GM12878 (cell line): ENCODE measurements around the gene LMTK3. TPM values are rescaled to one million over a fixed set of nuclear protein-coding genes. Genes with fewer than 3 reads are reported as not detected.

Experiments used
- ATAC-seq: fragments of 200-7000 bp; cut with Tn5 transposase; 3 replicates; pipeline ENCODE4 v1.9.1; 2020; ENCODE audit warnings: mild to moderate bottlenecking, moderate library complexity
- BruUV-seq: library from RNA; stranded (reverse); fragments of 400-500 nt; replicated peaks from 2 replicates; lab custom pipeline; 2021; lab: Mats Ljungman, UMichigan
- CTCF ChIA-PET: fragments of 300-600 bp; sonication (Branson Sonifier 250); formaldehyde crosslinking; extraction: SDS; loops from one replicate; lab custom pipeline; 2021; ENCODE audit warnings: inconsistent platforms; lab: Yijun Ruan, JAX
- POLR2A ChIA-PET: fragments of 350-600 bp; formaldehyde crosslinking; extraction: SDS; loops from one replicate; lab custom pipeline; 2021; ENCODE audit warnings: inconsistent platforms; lab: Charles Lee
- RAD21 ChIA-PET: fragments of 300-600 bp; sonication (Branson Sonifier 250); formaldehyde crosslinking; loops from one replicate; lab custom pipeline; 2023; ENCODE audit warnings: antibody characterized with exemption; ENCODE audit not compliant: unreplicated experiment; lab: Charles Lee
- SMC1A ChIA-PET: fragments of 300-600 bp; sonication (Branson Sonifier 250); formaldehyde crosslinking; loops from one replicate; lab custom pipeline; 2023; ENCODE audit not compliant: unreplicated experiment, uncharacterized antibody; lab: Charles Lee
- DNase-seq: peaks from one replicate; pipeline ENCODE4 v3.0.0-alpha.2; 2011; ENCODE audit warnings: low read depth, low spot score
- FAIRE-seq: peaks from 3 replicates; lab custom pipeline; 2011; peaks lifted over from hg19 to GRCh38; lab: Jason Lieb, UNC
- H2AFZ ChIP-seq: 2 replicates; pipeline ENCODE4 v1.6.0; 2011; ENCODE audit warnings: low read depth, low read length, control low read depth; ENCODE audit not compliant: control insufficient read depth
- H3K27ac ChIP-seq: 2 replicates; pipeline ENCODE4 v1.5.1; 2011; ENCODE audit warnings: control low read depth; ENCODE audit not compliant: control insufficient read depth, insufficient read depth
- H3K27me3 ChIP-seq, 2 experiments: replicated peaks in 1 of 2; 2 replicates each; pipeline versions ENCODE4 v1.6.0 to v1.6.1; 2011; ENCODE audit warnings: low read length in 1 of 2; ENCODE audit not compliant: control insufficient read depth in 2 of 2, insufficient read depth in 2 of 2
- H3K36me3 ChIP-seq, 2 experiments: 2 replicates each; pipeline ENCODE4 v1.5.1; 2011; ENCODE audit warnings: low read length in 1 of 2; ENCODE audit not compliant: control insufficient read depth in 2 of 2, insufficient read depth in 2 of 2
- H3K4me1 ChIP-seq: 2 replicates; pipeline ENCODE4 v1.6.1; 2011; ENCODE audit warnings: mild to moderate bottlenecking, low read length, moderate library complexity, mixed read lengths; ENCODE audit not compliant: control insufficient read depth, insufficient read depth
- H3K4me2 ChIP-seq: 2 replicates; pipeline ENCODE4 v1.6.0; 2011; ENCODE audit warnings: control low read depth; ENCODE audit not compliant: control insufficient read depth, insufficient read depth
- H3K4me3 ChIP-seq: fragments of 200-600 bp; sonication (generic); 2 replicates; pipeline ENCODE4 v1.5.1; 2016
- H3K79me2 ChIP-seq: 2 replicates; pipeline ENCODE4 v1.6.0; 2011; ENCODE audit warnings: low read length; ENCODE audit not compliant: control insufficient read depth, insufficient read depth
- H3K9ac ChIP-seq: 2 replicates; pipeline ENCODE4 v1.8.0; 2011; ENCODE audit warnings: low read length, control low read depth, mixed read lengths; ENCODE audit not compliant: control insufficient read depth, insufficient read depth
- H3K9me3 ChIP-seq: replicated peaks from 3 replicates; pipeline ENCODE4 v1.5.1; 2011; ENCODE audit warnings: mild to moderate bottlenecking, low read length; ENCODE audit not compliant: control insufficient read depth, insufficient read depth
- H4K20me1 ChIP-seq: 2 replicates; pipeline ENCODE4 v1.6.0; 2011; ENCODE audit not compliant: control insufficient read depth, insufficient read depth
- BHLHE40 ChIP-seq, 2 experiments: fragments of 450-650 bp in 1 of 2; IDR thresholded peaks; 2 replicates each; pipeline ENCODE4 v1.6.1; 2011 to 2017; ENCODE audit warnings: low read depth in 2 of 2, borderline replicate concordance in 1 of 2, improper control_type of control experiment in 1 of 2, low read length in 1 of 2, mild to moderate bottlenecking in 1 of 2
- BRCA1 ChIP-seq: IDR thresholded peaks from 2 replicates; pipeline ENCODE4 v1.6.1; 2011; ENCODE audit warnings: low read depth, low read length, improper control_type of control experiment
- GATAD2B ChIP-seq: fragments of 450-650 bp; conservative IDR thresholded peaks from 2 replicates; pipeline ENCODE4 v1.6.1; 2017; ENCODE audit warnings: low read depth, mild to moderate bottlenecking, moderate library complexity
- HDAC6 ChIP-seq: fragments of 200-600 bp; sonication (generic); IDR thresholded peaks from one replicate; pipeline ENCODE4 v1.8.0; 2017; ENCODE audit warnings: antibody characterized with exemption; ENCODE audit not compliant: unreplicated experiment
- LARP7 ChIP-seq: fragments of 450-650 bp; IDR thresholded peaks from 2 replicates; pipeline ENCODE4 v1.6.1; 2017; ENCODE audit warnings: mild to moderate bottlenecking
- MYB ChIP-seq: fragments of 150-350 bp; IDR thresholded peaks from 2 replicates; pipeline ENCODE4 v1.6.1; 2014; ENCODE audit warnings: mild to moderate bottlenecking, low read depth, low read length, borderline replicate concordance
- NFIC ChIP-seq: IDR thresholded peaks from 2 replicates; pipeline ENCODE4 v1.6.1; 2012; ENCODE audit warnings: low read depth, mild to moderate bottlenecking, inconsistent platforms, low read length, moderate library complexity
- NFYA ChIP-seq: IDR thresholded peaks from 2 replicates; pipeline ENCODE4 v1.6.1; 2011; ENCODE audit warnings: low read depth, mild to moderate bottlenecking, low read length, improper control_type of control experiment, borderline replicate concordance
- SREBF1 ChIP-seq: IDR thresholded peaks from 2 replicates; pipeline ENCODE4 v1.6.1; 2012; ENCODE audit warnings: mild to moderate bottlenecking, low read length
- TAF1 ChIP-seq: IDR thresholded peaks from 2 replicates; pipeline ENCODE4 v1.6.1; 2011; ENCODE audit warnings: mild to moderate bottlenecking, low read depth, low read length, borderline replicate concordance
- TBL1XR1 ChIP-seq: IDR thresholded peaks from 2 replicates; pipeline ENCODE4 v1.6.1; 2012; ENCODE audit warnings: low read depth, low read length, improper control_type of control experiment
- TCF12 ChIP-seq: IDR thresholded peaks from 2 replicates; pipeline ENCODE4 v1.6.1; 2011; ENCODE audit warnings: low read depth, mild to moderate bottlenecking, low read length
- ZNF207 ChIP-seq: fragments of 450-650 bp; IDR thresholded peaks from 2 replicates; pipeline ENCODE4 v1.6.1; 2014; ENCODE audit warnings: antibody characterized with exemption, mild to moderate bottlenecking, borderline replicate concordance
- ZNF217 ChIP-seq: fragments of 450-650 bp; IDR thresholded peaks from 2 replicates; pipeline ENCODE4 v1.6.1; 2017; ENCODE audit warnings: antibody characterized with exemption, mild to moderate bottlenecking
- ZSCAN29 ChIP-seq: fragments of 450-650 bp; IDR thresholded peaks from 2 replicates; pipeline ENCODE4 v1.6.1; 2017; ENCODE audit warnings: mild to moderate bottlenecking, moderate library complexity
- WGBS: methylation state at CpG from one replicate; pipeline ENCODE4 v1.1.6; 2016; ENCODE audit warnings: low lambda C conversion rate; ENCODE audit not compliant: insufficient replicate concordance, insufficient coverage; ENCODE audit errors: missing lambda C conversion rate; 5-methylcytosine and 5-hydroxymethylcytosine counted together
- in situ Hi-C: fragments of 300-500 bp; cut with MboI; formaldehyde crosslinking; loops from 9 replicates; pipeline ENCODE4 v1.14.3; 2018; ENCODE audit warnings: mixed read lengths
- intact Hi-C: fragments of 100-400 bp; cut with micrococcal nuclease; formaldehyde crosslinking; loops from one replicate; pipeline ENCODE4 v1.14.2; 2022; ENCODE audit not compliant: unreplicated experiment
- polyA plus RNA-seq, 11 experiments: library from polyadenylated mRNA; depleted of rRNA in 4 of 11; unstranded in 6 of 11; stranded (reverse) in 5 of 11; fragments of >200 nt; fragmentation: Nextera tagmentation in 4 of 11; fragmentation: Illumina TruSeq in 1 of 11; extraction: Ambion mirVana in 4 of 11; extraction: Trizol in 1 of 11; gene quantifications; 1 replicate in 1 of 11; 2 replicates in 10 of 11; pipeline versions ENCODE4 v1.2.1 to v1.2.3, GENCODE V29; 2011 to 2016; ENCODE audit warnings: inconsistent platforms in 2 of 11, missing spikeins in 2 of 11, low read depth in 1 of 11
- total RNA-seq, 4 experiments: library from RNA; depleted of rRNA in 3 of 4; stranded (reverse); fragments of >200 nt in 3 of 4; fragmentation: Illumina TruSeq in 1 of 4; extraction: Trizol in 1 of 4; gene quantifications; 2 replicates each; pipeline versions ENCODE4 v1.2.1 to v1.2.3, GENCODE V29; 2013 to 2021
- TF ChIP-seq, protein P1 (sequence below), 3 experiments: IDR thresholded peaks in 2 of 3; conservative IDR thresholded peaks in 1 of 3; 2 replicates each; pipeline ENCODE4 v1.5.1; 2011; ENCODE audit warnings: low read depth in 3 of 3, low read length in 3 of 3, mild to moderate bottlenecking in 3 of 3, control low read depth in 2 of 3, moderate library complexity in 2 of 3, inconsistent platforms in 1 of 3, mixed read lengths in 1 of 3; ENCODE audit not compliant: control insufficient read depth in 2 of 3, insufficient read depth in 1 of 3; ENCODE audit errors: extremely low read depth in 1 of 3
- TF ChIP-seq, protein P2 (sequence below): fragments of 450-650 bp; formaldehyde crosslinking; IDR thresholded peaks from 2 replicates; pipeline ENCODE4 v1.4.0; 2020; ENCODE audit warnings: mild to moderate bottlenecking, moderate library complexity

The LMTK3 gene
- total and polyA plus RNA-seq, 10 of the 15 experiments (the other 5 are each of a cell fraction or from before 2014, with no cell fraction given) = under 0.01 to 0.28 (median 0.04) TPM; not detected in 3

DNA sequence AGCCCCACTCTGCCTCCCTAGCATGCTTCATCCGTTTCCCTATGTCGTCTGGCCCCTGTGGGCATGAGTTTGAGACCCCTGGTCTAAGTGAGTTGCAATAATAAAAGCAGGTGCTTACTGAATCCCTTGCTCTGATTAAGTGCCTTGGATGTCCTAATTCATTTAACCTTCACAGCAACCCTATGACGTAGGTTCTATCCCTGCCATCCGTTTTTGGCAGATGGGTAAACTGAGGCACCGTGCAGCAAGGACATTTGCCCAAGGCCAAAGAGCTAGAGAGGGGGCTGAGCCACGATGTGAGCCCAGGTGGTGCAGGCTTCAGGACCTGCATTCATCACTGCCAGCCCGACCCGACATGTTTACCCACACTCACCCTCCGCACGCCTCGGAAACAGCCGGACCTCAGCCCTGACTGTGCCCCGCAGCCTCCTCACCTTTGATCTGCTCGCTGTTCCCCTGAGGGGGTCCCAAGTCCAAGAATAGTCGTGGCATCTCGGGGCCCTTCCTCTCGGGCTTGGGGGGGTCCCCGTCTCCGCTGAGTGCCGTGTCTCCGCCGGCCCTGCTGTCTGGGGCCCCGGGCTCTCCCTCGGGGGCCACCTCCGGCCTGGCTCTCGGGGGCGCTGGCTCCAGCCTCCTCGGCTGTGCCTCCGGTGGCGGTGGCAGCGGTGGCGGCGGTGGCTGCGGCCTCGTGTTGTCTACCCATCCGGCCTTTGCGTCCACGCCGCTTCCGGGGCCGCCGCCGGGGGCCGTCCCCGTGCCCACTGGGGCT is 14.5 kb downstream of the LMTK3 start:
- H3K9ac ChIP-seq = no peak overlapping the region
- CTCF ChIA-PET = interaction anchor here (1.8 kb wide), 1 partner anchor 10 kb away, joined by 5 read pairs; no protein-coding TSS in a partner anchor
- H3K27me3 ChIP-seq = peaks cover 1 to 3% of the 10 kb centered on the region in 2 experiments; a peak in 2 of 4 replicates
- H3K9me3 ChIP-seq = no peaks in the 10 kb centered on the region
- ATAC-seq (no peak), FAIRE-seq (no peak), DNase-seq (no peak)
- 0 out of 2 replicates have a peak, but pooled peaks cover 4% of the 10 kb centered on the region for H3K4me1 ChIP-seq
- SMC1A ChIA-PET = no interaction called here
- H3K4me2 ChIP-seq = no peak overlapping the region
- H3K4me3 ChIP-seq = no peak overlapping the region
- TF ChIP-seq HDAC6 (no peak), ZNF207 (no peak), TCF12 (no peak), MYB (no peak), ZNF217 (no peak), NFYA (no peak), BHLHE40 (IDR thresholded peaks at IDR 0.05; ENCODE audit: borderline replicate concordance in 1 of 2, low read depth in 2 of 2, low read length in 1 of 2) (no peak), LARP7 (no peak), ZSCAN29 (no peak), SREBF1 (no peak), BRCA1 (no peak), TBL1XR1 (no peak), NFIC (no peak), GATAD2B (no peak), TAF1 (no peak)
- TF ChIP-seq, protein P1, sequence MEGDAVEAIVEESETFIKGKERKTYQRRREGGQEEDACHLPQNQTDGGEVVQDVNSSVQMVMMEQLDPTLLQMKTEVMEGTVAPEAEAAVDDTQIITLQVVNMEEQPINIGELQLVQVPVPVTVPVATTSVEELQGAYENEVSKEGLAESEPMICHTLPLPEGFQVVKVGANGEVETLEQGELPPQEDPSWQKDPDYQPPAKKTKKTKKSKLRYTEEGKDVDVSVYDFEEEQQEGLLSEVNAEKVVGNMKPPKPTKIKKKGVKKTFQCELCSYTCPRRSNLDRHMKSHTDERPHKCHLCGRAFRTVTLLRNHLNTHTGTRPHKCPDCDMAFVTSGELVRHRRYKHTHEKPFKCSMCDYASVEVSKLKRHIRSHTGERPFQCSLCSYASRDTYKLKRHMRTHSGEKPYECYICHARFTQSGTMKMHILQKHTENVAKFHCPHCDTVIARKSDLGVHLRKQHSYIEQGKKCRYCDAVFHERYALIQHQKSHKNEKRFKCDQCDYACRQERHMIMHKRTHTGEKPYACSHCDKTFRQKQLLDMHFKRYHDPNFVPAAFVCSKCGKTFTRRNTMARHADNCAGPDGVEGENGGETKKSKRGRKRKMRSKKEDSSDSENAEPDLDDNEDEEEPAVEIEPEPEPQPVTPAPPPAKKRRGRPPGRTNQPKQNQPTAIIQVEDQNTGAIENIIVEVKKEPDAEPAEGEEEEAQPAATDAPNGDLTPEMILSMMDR (IDR thresholded peaks at IDR 0.05 in 2 of 3, conservative IDR thresholded peaks at IDR 0.05 in 1 of 3; ENCODE audit: control insufficient read depth in 2 of 3, extremely low read depth in 1 of 3, insufficient read depth in 1 of 3, low read depth in 3 of 3, low read length in 3 of 3) = no peak
- TF ChIP-seq, protein P2, sequence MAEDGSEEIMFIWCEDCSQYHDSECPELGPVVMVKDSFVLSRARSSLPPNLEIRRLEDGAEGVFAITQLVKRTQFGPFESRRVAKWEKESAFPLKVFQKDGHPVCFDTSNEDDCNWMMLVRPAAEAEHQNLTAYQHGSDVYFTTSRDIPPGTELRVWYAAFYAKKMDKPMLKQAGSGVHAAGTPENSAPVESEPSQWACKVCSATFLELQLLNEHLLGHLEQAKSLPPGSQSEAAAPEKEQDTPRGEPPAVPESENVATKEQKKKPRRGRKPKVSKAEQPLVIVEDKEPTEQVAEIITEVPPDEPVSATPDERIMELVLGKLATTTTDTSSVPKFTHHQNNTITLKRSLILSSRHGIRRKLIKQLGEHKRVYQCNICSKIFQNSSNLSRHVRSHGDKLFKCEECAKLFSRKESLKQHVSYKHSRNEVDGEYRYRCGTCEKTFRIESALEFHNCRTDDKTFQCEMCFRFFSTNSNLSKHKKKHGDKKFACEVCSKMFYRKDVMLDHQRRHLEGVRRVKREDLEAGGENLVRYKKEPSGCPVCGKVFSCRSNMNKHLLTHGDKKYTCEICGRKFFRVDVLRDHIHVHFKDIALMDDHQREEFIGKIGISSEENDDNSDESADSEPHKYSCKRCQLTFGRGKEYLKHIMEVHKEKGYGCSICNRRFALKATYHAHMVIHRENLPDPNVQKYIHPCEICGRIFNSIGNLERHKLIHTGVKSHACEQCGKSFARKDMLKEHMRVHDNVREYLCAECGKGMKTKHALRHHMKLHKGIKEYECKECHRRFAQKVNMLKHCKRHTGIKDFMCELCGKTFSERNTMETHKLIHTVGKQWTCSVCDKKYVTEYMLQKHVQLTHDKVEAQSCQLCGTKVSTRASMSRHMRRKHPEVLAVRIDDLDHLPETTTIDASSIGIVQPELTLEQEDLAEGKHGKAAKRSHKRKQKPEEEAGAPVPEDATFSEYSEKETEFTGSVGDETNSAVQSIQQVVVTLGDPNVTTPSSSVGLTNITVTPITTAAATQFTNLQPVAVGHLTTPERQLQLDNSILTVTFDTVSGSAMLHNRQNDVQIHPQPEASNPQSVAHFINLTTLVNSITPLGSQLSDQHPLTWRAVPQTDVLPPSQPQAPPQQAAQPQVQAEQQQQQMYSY (CRISPR knock-in tag) = no peak
- POLR2A ChIA-PET = no interaction called here
- H3K79me2 ChIP-seq = no peaks in the 10 kb centered on the region
- no peaks in the 10 kb centered on the region for H4K20me1 ChIP-seq
- intact Hi-C loops (no loop called here), in situ Hi-C loops (no loop called here)
- no TSS peak for BruUV-seq
- no peak overlapping the region for H2AFZ ChIP-seq
- RAD21 ChIA-PET = no interaction called here
- H3K36me3 ChIP-seq = no peaks in the 10 kb centered on the region
- H3K27ac ChIP-seq = no peak overlapping the region
- WGBS = 64% methylated on average over 38 of the region's 45 CpGs
